Activated CD4-positive, alpha-beta T cell treated with anti-CD3 and anti-CD28 coated beads, Interleukin-2, amount 50 U/mL, for 16 hours (primary cell): Measurements from ENCODE around the gene SUPT20HL1.

Source experiments
- DNase-seq: peaks from one replicate; pipeline ENCODE4 v3.0.0-alpha.2; 2020

The SUPT20HL1 gene

GRCh38 chrX:24399550-24399949 is 39.1 kb downstream of the SUPT20HL1 start:
- DNase-seq = no peak

DNA sequence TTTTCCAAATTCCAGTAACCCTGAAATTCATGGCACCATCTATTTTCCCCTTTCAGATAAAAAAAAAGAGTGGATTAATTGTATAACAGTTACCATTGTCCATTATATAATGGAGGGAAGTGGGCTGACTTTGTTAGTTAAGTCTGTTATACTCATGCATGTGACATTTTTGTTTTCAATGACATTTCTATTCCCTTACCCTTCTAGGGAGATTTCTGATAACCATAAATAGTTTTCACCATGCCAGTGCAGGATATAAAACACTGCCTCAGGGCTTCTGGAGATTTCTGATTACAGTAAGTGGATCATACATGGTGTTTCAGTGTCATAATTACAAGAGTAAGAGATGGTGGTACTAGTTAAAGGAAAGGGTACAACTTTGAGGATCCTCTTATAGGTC is 45.5 kb downstream of the SUPT20HL1 start:
- DNase-seq = no peak
